ENCODE measurements around the gene IPCEF1. TPM values are rescaled to one million over a fixed set of nuclear protein-coding genes. Genes with fewer than 3 reads are reported as not detected.

IPCEF1 gene
- total RNA-seq, 1 experiment from 2014 or later = 0.57 TPM

DNA sequence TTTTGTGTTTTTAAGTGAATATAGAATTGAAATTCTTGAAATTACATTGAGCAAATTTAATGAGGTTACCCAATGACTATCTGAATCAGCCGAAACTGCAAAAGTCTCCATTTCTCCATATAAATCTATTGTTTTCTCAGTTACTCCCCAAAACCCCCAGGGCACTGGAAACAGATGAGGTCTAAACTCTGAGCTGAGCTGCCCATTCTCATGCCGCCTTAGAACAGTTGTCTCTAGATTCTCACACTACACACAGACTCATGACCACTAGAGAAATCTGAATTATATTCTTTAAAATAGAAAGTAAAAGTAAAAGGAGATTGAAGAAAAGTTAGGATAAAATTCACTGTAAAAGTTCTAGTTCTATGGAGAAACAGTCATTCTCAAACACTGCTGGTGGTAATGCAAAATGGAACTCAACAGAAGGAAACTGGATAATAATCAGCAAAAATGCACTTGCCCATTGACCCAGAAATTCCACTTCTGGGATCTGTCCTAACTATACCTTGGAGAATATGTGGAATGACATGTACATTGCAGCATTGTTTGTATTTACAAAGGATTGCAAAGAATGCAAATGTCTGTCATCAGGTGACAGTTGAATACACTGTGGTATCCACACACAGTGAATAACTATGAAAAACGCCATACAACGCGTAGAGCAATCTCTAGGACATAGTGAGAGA, 125.5 kb downstream of the IPCEF1 start:
- no peaks in the 10 kb centered on the region for H3F3A ChIP-seq (ENCODE audit: insufficient read depth, low read depth)
- intact Hi-C loops (cut with micrococcal nuclease; ENCODE audit: unreplicated experiment) = no loop called here
- H4K20me1 ChIP-seq (ENCODE audit: insufficient read depth) = no peaks in the 10 kb centered on the region
- H3K79me2 ChIP-seq (ENCODE audit: low read depth) = no peaks in the 10 kb centered on the region
- no peaks in the 10 kb centered on the region for H3K36me3 ChIP-seq (ENCODE audit: low read depth)
- H3K9me2 ChIP-seq (ENCODE audit: insufficient read depth) = no peaks in the 10 kb centered on the region
- H3K9me3 ChIP-seq (ENCODE audit: insufficient read depth, low read depth) = no peaks in the 10 kb centered on the region
- DNase-seq = no peak
- BruUV-seq (replicated peaks) = no TSS peak
- no peaks in the 10 kb centered on the region for H3K4me1 ChIP-seq (replicated peaks; ENCODE audit: insufficient read depth)
- no peaks in the 10 kb centered on the region for H3K27me3 ChIP-seq (ENCODE audit: insufficient read depth, low read depth)
- ChIA-PET POLR2A (ENCODE audit: unreplicated experiment) (no interaction called here), CTCF (no interaction called here)
- H3K4me2 ChIP-seq = no peak overlapping the region
- H3K4me3 ChIP-seq = no peak overlapping the region
- no peak overlapping the region for H3K27ac ChIP-seq
- no peak overlapping the region for H2AFZ ChIP-seq
- TF ChIP-seq, protein P1, sequence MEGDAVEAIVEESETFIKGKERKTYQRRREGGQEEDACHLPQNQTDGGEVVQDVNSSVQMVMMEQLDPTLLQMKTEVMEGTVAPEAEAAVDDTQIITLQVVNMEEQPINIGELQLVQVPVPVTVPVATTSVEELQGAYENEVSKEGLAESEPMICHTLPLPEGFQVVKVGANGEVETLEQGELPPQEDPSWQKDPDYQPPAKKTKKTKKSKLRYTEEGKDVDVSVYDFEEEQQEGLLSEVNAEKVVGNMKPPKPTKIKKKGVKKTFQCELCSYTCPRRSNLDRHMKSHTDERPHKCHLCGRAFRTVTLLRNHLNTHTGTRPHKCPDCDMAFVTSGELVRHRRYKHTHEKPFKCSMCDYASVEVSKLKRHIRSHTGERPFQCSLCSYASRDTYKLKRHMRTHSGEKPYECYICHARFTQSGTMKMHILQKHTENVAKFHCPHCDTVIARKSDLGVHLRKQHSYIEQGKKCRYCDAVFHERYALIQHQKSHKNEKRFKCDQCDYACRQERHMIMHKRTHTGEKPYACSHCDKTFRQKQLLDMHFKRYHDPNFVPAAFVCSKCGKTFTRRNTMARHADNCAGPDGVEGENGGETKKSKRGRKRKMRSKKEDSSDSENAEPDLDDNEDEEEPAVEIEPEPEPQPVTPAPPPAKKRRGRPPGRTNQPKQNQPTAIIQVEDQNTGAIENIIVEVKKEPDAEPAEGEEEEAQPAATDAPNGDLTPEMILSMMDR (conservative IDR thresholded peaks at IDR 0.05) = no peak
- no peak for TF ChIP-seq EZH2 (IDR thresholded peaks at IDR 0.05; ENCODE audit: low read depth)

DNA sequence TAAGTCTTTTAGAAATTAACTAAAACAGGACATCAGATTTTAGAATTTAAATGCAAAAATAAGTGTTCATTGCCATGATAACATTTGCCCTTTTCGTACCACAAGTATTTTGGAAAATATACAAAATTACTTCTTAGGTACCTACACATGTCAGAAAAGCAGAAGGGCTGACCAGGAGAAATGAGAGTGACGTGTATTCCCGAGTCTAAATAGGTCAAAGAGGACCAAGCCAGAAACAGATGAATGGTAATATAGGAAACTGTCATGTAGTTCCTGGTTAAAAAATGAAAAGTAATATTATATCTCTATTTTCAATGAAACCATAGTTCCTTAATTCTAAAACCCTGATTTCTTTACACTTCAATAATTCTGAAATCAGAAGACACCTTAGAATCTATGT, 126.2 kb downstream of the IPCEF1 start:
- Histone ChIP-seq H3K9me3 (ENCODE audit: insufficient read depth, low read depth) (no peaks in the 10 kb centered on the region), H3K79me2 (ENCODE audit: low read depth) (no peaks in the 10 kb centered on the region), H3K9me2 (ENCODE audit: insufficient read depth) (no peaks in the 10 kb centered on the region), H3K36me3 (ENCODE audit: low read depth) (no peaks in the 10 kb centered on the region), H3K4me1 (replicated peaks; ENCODE audit: insufficient read depth) (no peaks in the 10 kb centered on the region), H3K4me2 (no peak overlapping the region), H3K4me3 (no peak overlapping the region), H3F3A (ENCODE audit: insufficient read depth, low read depth) (no peaks in the 10 kb centered on the region), H3K27me3 (ENCODE audit: insufficient read depth, low read depth) (no peaks in the 10 kb centered on the region), H4K20me1 (ENCODE audit: insufficient read depth) (no peaks in the 10 kb centered on the region), H3K27ac (no peak overlapping the region), H2AFZ (no peak overlapping the region)
- TF ChIP-seq, protein P1 (conservative IDR thresholded peaks at IDR 0.05) = no peak
- TF ChIP-seq EZH2 (IDR thresholded peaks at IDR 0.05; ENCODE audit: low read depth) = no peak
- no TSS peak for BruUV-seq (replicated peaks)
- no peak for DNase-seq
- intact Hi-C loops (cut with micrococcal nuclease; ENCODE audit: unreplicated experiment) = no loop called here
- POLR2A ChIA-PET (ENCODE audit: unreplicated experiment) = no interaction called here
- CTCF ChIA-PET = no interaction called here

DNA sequence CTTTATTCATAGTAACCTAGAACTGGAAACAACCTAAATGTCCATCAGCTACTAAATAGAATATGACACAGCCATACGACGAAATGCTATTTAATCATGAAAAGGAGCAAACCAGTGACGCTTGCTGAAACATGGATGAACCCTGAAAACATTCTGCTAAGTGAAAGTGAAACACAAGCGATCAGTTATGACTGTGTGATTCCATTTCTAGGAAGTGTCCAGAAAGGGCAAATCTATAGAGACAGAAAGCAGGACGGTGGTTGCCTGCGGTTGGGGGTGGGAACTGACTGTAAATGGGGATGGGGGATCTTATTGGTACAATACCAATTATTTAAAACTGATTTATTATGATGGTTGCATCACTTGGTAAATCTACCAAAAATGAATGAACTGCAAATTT, 126.8 kb downstream of the IPCEF1 start:
- no peak overlapping the region for H3K27ac ChIP-seq
- no peak overlapping the region for H2AFZ ChIP-seq
- no peaks in the 10 kb centered on the region for H3K9me2 ChIP-seq (ENCODE audit: insufficient read depth)
- no peaks in the 10 kb centered on the region for H3F3A ChIP-seq (ENCODE audit: insufficient read depth, low read depth)
- no peak overlapping the region for H3K4me3 ChIP-seq
- no peaks in the 10 kb centered on the region for H3K79me2 ChIP-seq (ENCODE audit: low read depth)
- H3K4me1 ChIP-seq (replicated peaks; ENCODE audit: insufficient read depth) = no peaks in the 10 kb centered on the region
- no peak for DNase-seq
- no peaks in the 10 kb centered on the region for H4K20me1 ChIP-seq (ENCODE audit: insufficient read depth)
- intact Hi-C loops (cut with micrococcal nuclease; ENCODE audit: unreplicated experiment) = no loop called here
- CTCF ChIA-PET = no interaction called here
- H3K36me3 ChIP-seq (ENCODE audit: low read depth) = no peaks in the 10 kb centered on the region
- H3K27me3 ChIP-seq (ENCODE audit: insufficient read depth, low read depth) = no peaks in the 10 kb centered on the region
- no peaks in the 10 kb centered on the region for H3K9me3 ChIP-seq (ENCODE audit: insufficient read depth, low read depth)
- BruUV-seq (replicated peaks) = no TSS peak
- POLR2A ChIA-PET (ENCODE audit: unreplicated experiment) = no interaction called here
- no peak for TF ChIP-seq EZH2 (IDR thresholded peaks at IDR 0.05; ENCODE audit: low read depth)
- TF ChIP-seq, protein P1 (conservative IDR thresholded peaks at IDR 0.05) = no peak
- no peak overlapping the region for H3K4me2 ChIP-seq
